IMR-90 (cell line): Measurements from ENCODE around the gene FLNA. TPM values are rescaled to one million over a fixed set of nuclear protein-coding genes. Genes with fewer than 3 reads are reported as not detected.
A peak's percentile ranks its signal among the peaks of the same experiment; 100 is the strongest.

Experiments
- ATAC-seq: fragments of 200-7000 bp; cut with Tn5 transposase; 2 replicates; pipeline ENCODE4 v1.9.1; 2020; ENCODE audit warnings: low read depth, mild to moderate bottlenecking, moderate library complexity
- BruUV-seq: library from RNA; stranded (reverse); fragments of 400-500 nt; replicated peaks from 2 replicates; lab custom pipeline; 2021; lab: Mats Ljungman, UMichigan
- CTCF ChIA-PET: fragments of 300-600 bp; formaldehyde crosslinking; extraction: SDS; loops from one replicate; lab custom pipeline; 2021; ENCODE audit warnings: antibody characterized with exemption; lab: Yijun Ruan, JAX
- POLR2A ChIA-PET: fragments of 300-600 bp; sonication (Branson Sonifier 250); formaldehyde crosslinking; loops from one replicate; lab custom pipeline; 2022; ENCODE audit warnings: antibody characterized with exemption; ENCODE audit not compliant: unreplicated experiment; lab: Charles Lee
- DNase-seq: peaks from one replicate; pipeline ENCODE4 v3.0.0; 2013
- H2AFZ ChIP-seq: replicated peaks from 2 replicates; pipeline ENCODE3; 2013; ENCODE audit warnings: low read length, mild to moderate bottlenecking; ENCODE audit not compliant: poor library complexity
- H2AK5ac ChIP-seq: 2 replicates; pipeline ENCODE4 v1.6.1; 2013; ENCODE audit warnings: low read depth, low read length, inconsistent platforms
- H2AK9ac ChIP-seq: replicated peaks from 2 replicates; pipeline ENCODE3; 2013; ENCODE audit warnings: mild to moderate bottlenecking, low read depth, low read length, moderate library complexity; ENCODE audit not compliant: poor library complexity
- H2BK120ac ChIP-seq: 2 replicates; pipeline ENCODE4 v1.6.1; 2013; ENCODE audit warnings: low read depth, low read length, inconsistent platforms
- H2BK15ac ChIP-seq: 3 replicates; pipeline ENCODE4 v1.6.1; 2013; ENCODE audit warnings: low read depth, low read length, inconsistent platforms
- H2BK20ac ChIP-seq: 2 replicates; pipeline ENCODE4 v1.6.1; 2013; ENCODE audit warnings: low read depth, mild to moderate bottlenecking, inconsistent platforms, low read length, moderate library complexity
- H2BK5ac ChIP-seq: 2 replicates; pipeline ENCODE4 v1.6.1; 2013; ENCODE audit warnings: mild to moderate bottlenecking, low read depth, low read length, inconsistent platforms; ENCODE audit not compliant: poor library complexity, severe bottlenecking
- H3K14ac ChIP-seq: replicated peaks from 2 replicates; pipeline ENCODE4 v1.6.1; 2013; ENCODE audit warnings: low read depth, low read length, inconsistent platforms
- H3K18ac ChIP-seq: 2 replicates; pipeline ENCODE4 v1.6.1; 2013; ENCODE audit warnings: low read depth, low read length, control low read depth
- H3K23ac ChIP-seq: 2 replicates; pipeline ENCODE4 v1.6.1; 2013; ENCODE audit warnings: low read depth, low read length, inconsistent platforms
- H3K27ac ChIP-seq: 2 replicates; pipeline ENCODE4 v1.5.1; 2013; ENCODE audit warnings: mild to moderate bottlenecking, control low read depth, low read length; ENCODE audit not compliant: insufficient read depth
- H3K27me3 ChIP-seq: 2 replicates; pipeline ENCODE4 v1.6.1; 2013; ENCODE audit warnings: low read length; ENCODE audit not compliant: control insufficient read depth, insufficient read depth
- H3K36me3 ChIP-seq: 2 replicates; pipeline ENCODE4 v1.6.1; 2013; ENCODE audit warnings: low read length, mixed read lengths; ENCODE audit not compliant: control insufficient read depth, insufficient read depth
- H3K4ac ChIP-seq: 2 replicates; pipeline ENCODE4 v1.6.1; 2013; ENCODE audit warnings: low read depth, low read length, inconsistent platforms
- H3K4me1 ChIP-seq: 2 replicates; pipeline ENCODE4 v1.6.1; 2013; ENCODE audit warnings: low read length, mixed read lengths; ENCODE audit not compliant: control insufficient read depth, insufficient read depth
- H3K4me2 ChIP-seq: 2 replicates; pipeline ENCODE4 v1.6.1; 2013; ENCODE audit warnings: low read depth, mild to moderate bottlenecking, control low read depth, low read length, moderate library complexity
- H3K4me3 ChIP-seq: 2 replicates; pipeline ENCODE4 v1.5.1; 2013; ENCODE audit warnings: low read depth, mild to moderate bottlenecking, control low read depth, low read length, moderate library complexity; ENCODE audit not compliant: insufficient read depth
- H3K56ac ChIP-seq: 2 replicates; pipeline ENCODE4 v1.6.1; 2013; ENCODE audit warnings: low read length, inconsistent platforms; ENCODE audit not compliant: insufficient read depth; ENCODE audit errors: extremely low read depth
- H3K79me1 ChIP-seq, 2 experiments: 2 replicates each; pipeline ENCODE4 v1.6.1; 2013; ENCODE audit warnings: low read length in 2 of 2, inconsistent platforms in 1 of 2, low read depth in 1 of 2
- H3K9ac ChIP-seq: 2 replicates; pipeline ENCODE4 v1.6.1; 2013; ENCODE audit warnings: low read depth, low read length, control low read depth
- H3K9me1 ChIP-seq: 2 replicates; pipeline ENCODE4 v1.6.1; 2013; ENCODE audit warnings: low read length, inconsistent platforms; ENCODE audit not compliant: insufficient read depth
- H3K9me3 ChIP-seq: 2 replicates; pipeline ENCODE4 v1.6.1; 2013; ENCODE audit warnings: low read length; ENCODE audit not compliant: control insufficient read depth, insufficient read depth
- H4K20me1 ChIP-seq: 2 replicates; pipeline ENCODE4 v1.6.1; 2013; ENCODE audit warnings: low read length, inconsistent platforms; ENCODE audit not compliant: insufficient read depth
- H4K5ac ChIP-seq: 2 replicates; pipeline ENCODE4 v1.6.1; 2013; ENCODE audit warnings: mild to moderate bottlenecking, low read depth, low read length, control low read depth
- H4K8ac ChIP-seq, 2 experiments: 2 replicates each; pipeline ENCODE4 v1.6.1; 2013; ENCODE audit warnings: low read depth in 2 of 2, low read length in 2 of 2, control low read depth in 1 of 2, inconsistent platforms in 1 of 2
- H4K91ac ChIP-seq: 2 replicates; pipeline ENCODE4 v1.6.1; 2013; ENCODE audit warnings: low read depth, low read length, inconsistent platforms; ENCODE audit not compliant: insufficient read depth
- BHLHE40 ChIP-seq: fragments of 150-350 bp; IDR thresholded peaks from 2 replicates; pipeline ENCODE4 v1.6.1; 2016; ENCODE audit warnings: mild to moderate bottlenecking, low read depth, low read length
- CEBPB ChIP-seq: IDR thresholded peaks from 2 replicates; pipeline ENCODE4 v1.6.1; 2012; ENCODE audit warnings: low read depth, low read length, improper control_type of control experiment
- CHD1 ChIP-seq: IDR thresholded peaks from 2 replicates; pipeline ENCODE4 v1.6.1; 2012; ENCODE audit warnings: low read depth, low read length, improper control_type of control experiment
- FOS ChIP-seq: fragments of 150-350 bp; IDR thresholded peaks from 2 replicates; pipeline ENCODE4 v1.6.1; 2016; ENCODE audit warnings: low read depth, low read length
- MAFK ChIP-seq: IDR thresholded peaks from 2 replicates; pipeline ENCODE4 v1.6.1; 2012; ENCODE audit warnings: low read depth, low read length, improper control_type of control experiment
- MAZ ChIP-seq: IDR thresholded peaks from 2 replicates; pipeline ENCODE4 v1.6.1; 2012; ENCODE audit warnings: low read depth, mild to moderate bottlenecking, low read length, improper control_type of control experiment, moderate library complexity, borderline replicate concordance
- MXI1 ChIP-seq: IDR thresholded peaks from 2 replicates; pipeline ENCODE4 v1.6.1; 2012; ENCODE audit warnings: low read depth, mild to moderate bottlenecking, low read length, moderate library complexity, borderline replicate concordance
- NFE2L2 ChIP-seq: fragments of 150-350 bp; IDR thresholded peaks from 2 replicates; pipeline ENCODE4 v1.6.1; 2016; ENCODE audit warnings: low read depth, mild to moderate bottlenecking, low read length
- POLR2A ChIP-seq: IDR thresholded peaks from 2 replicates; pipeline ENCODE4 v1.6.1; 2012; ENCODE audit warnings: mild to moderate bottlenecking, low read depth, low read length
- RAD21 ChIP-seq: IDR thresholded peaks from 2 replicates; pipeline ENCODE4 v1.6.1; 2012; ENCODE audit warnings: low read length, improper control_type of control experiment
- RCOR1 ChIP-seq: IDR thresholded peaks from 2 replicates; pipeline ENCODE4 v1.6.1; 2012; ENCODE audit warnings: mild to moderate bottlenecking, low read length, improper control_type of control experiment; ENCODE audit not compliant: insufficient replicate concordance
- RFX5 ChIP-seq: IDR thresholded peaks from 2 replicates; pipeline ENCODE4 v1.8.0; 2012; ENCODE audit warnings: low read depth, mild to moderate bottlenecking, low read length, moderate library complexity
- SMC3 ChIP-seq: fragments of 150-350 bp; IDR thresholded peaks from 2 replicates; pipeline ENCODE4 v1.6.1; 2016; ENCODE audit warnings: low read depth, mild to moderate bottlenecking, antibody characterized with exemption, low read length, moderate library complexity
- WGBS, 2 experiments: methylation state at CpG; one replicate each; pipeline versions ENCODE4 v1.1.5 to v1.1.7; 2013; ENCODE audit warnings: missing lambda C conversion rate in 2 of 2; ENCODE audit not compliant: insufficient read length in 1 of 2; ENCODE audit errors: extremely low coverage in 2 of 2; 5-methylcytosine and 5-hydroxymethylcytosine counted together
- dilution Hi-C: fragments of 300-500 bp; cut with HindIII; formaldehyde crosslinking; loops from one replicate; pipeline ENCODE4 v1.14.3; 2018; ENCODE audit warnings: low sequenced_read_pairs; ENCODE audit not compliant: unreplicated experiment
- in situ Hi-C: fragments of 300-500 bp; cut with MboI; formaldehyde crosslinking; loops from 3 replicates; pipeline ENCODE4 v1.14.3; 2019; ENCODE audit warnings: low sequenced_read_pairs, inconsistent platforms, mixed read lengths
- intact Hi-C: fragments of 100-400 bp; cut with micrococcal nuclease; formaldehyde crosslinking; loops from 2 replicates; pipeline ENCODE4 v1.10.0; 2022
- polyA plus RNA-seq, 3 experiments: library from polyadenylated mRNA; depleted of rRNA; stranded (reverse); fragments of >200 nt; gene quantifications; 2 replicates each; pipeline ENCODE4 v1.2.3, GENCODE V29; 2012; ENCODE audit warnings: low replicate concordance in 1 of 3
- total RNA-seq: library from RNA; depleted of rRNA; stranded (reverse); fragments of >200 nt; gene quantifications from 2 replicates; pipeline ENCODE4 v1.2.3, GENCODE V29; 2012
- TF ChIP-seq, protein P1 (sequence below): fragments of 150-350 bp; IDR thresholded peaks from 2 replicates; pipeline ENCODE4 v1.6.1; 2017; ENCODE audit warnings: mild to moderate bottlenecking, antibody characterized with exemption, low read length, low read depth
- TF ChIP-seq, protein P2 (sequence below): conservative IDR thresholded peaks from 2 replicates; pipeline ENCODE4 v1.5.1; 2012; ENCODE audit warnings: mild to moderate bottlenecking, low read depth, low read length, improper control_type of control experiment

The FLNA gene
- total and polyA plus RNA-seq, 2 of the 4 experiments (the other 2 are of a cell fraction): 1,356 to 1,357 TPM

DNA sequence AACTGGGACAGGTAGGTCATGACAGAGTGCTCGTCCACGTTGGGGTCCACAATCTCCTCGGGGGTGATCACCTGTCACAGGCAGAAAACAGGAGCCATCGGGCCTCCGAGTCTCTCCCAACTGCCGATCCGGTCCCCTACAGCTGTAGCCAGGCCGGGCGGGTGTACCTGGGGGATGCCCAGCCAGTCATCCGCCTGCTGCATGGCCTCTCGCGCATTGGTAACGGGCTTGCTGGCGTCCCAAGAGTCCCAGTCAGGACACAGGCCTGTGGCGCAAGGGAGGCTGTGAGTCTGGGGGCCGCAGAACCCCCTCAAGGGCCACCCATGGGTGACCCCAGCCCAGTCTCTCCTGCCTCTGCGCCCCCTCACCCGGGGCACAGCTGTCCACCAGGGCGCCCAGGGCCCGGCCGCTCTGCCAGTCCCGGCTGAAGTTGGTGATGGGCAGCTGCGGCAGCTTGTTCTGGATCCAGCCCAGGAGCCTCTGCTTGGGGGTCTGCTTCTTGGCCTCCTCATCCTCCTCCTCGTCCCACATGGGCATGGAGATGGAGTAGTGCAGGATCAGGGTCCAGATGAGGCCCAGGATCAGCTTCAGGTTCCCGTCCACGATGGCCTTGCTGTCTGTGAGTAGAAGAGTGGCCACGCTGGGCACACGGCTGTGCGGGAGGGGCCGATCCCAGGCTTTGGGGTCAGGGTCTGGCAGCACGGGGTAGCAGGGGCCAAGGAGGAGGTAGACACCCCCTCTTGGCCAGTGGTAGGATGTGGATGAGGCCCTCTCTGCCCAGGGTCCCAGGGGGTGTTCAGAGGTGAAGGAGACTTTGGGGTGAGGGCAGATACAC lies 6.7 kb downstream of the FLNA start:
- Histone ChIP-seq H2BK20ac (no peak overlapping the region), H3K4ac (peak overlapping the region; percentile 37), H3K56ac (no peak overlapping the region), H4K20me1 (peaks cover 81% of the 10 kb centered on the region), H3K36me3 (peaks cover 65% of the 10 kb centered on the region), H3K27me3 (no peaks in the 10 kb centered on the region), H2BK5ac (peak overlapping the region; percentile 98), H3K79me1 (peaks cover 0 to 17% of the 10 kb centered on the region in 2 experiments; a peak in 1 of 4 replicates), H2AK9ac (peak overlapping the region; percentile 89), H3K4me1 (peaks cover 7% of the 10 kb centered on the region), H3K9me3 (no peaks in the 10 kb centered on the region), H3K4me2 (peak overlapping the region; percentile 80), H2BK120ac (no peak overlapping the region), H3K23ac (peak overlapping the region; percentile 31), H3K18ac (no peak overlapping the region), H3K9me1 (no peaks in the 10 kb centered on the region; the same call in 1 of the 2 replicates), H2BK15ac (no peak overlapping the region), H3K14ac (0 out of 2 replicates have a peak overlapping the region, but pooled peaks have one; percentile 1), H3K27ac (peak overlapping the region; percentile 99), H3K4me3 (peak overlapping the region; percentile 95; the same call in 1 of the 2 replicates), H4K8ac (peak overlapping the region in 1 of 2 experiments; percentile 65; a peak in 1 of 4 replicates), H4K5ac (no peak overlapping the region), H4K91ac (no peak overlapping the region), H2AFZ (peak overlapping the region; percentile 49), H2AK5ac (no peak overlapping the region), H3K9ac (peak overlapping the region; percentile 94)
- ATAC-seq: no peak
- intact Hi-C loops: no loop called here
- in situ Hi-C loops: no loop called here
- WGBS, 2 experiments: 88% methylated on average over 7 of the region's 31 CpGs; no CpG with 5 or more reads in 1 of the 2 experiments
- TF ChIP-seq BHLHE40 (no peak), CEBPB (no peak), POLR2A (no peak), RAD21 (no peak), MAFK (no peak), FOS (no peak), RFX5 (no peak), CHD1 (no peak), NFE2L2 (no peak), MXI1 (no peak), SMC3 (no peak), RCOR1 (no peak), MAZ (no peak)
- TF ChIP-seq, protein P1, sequence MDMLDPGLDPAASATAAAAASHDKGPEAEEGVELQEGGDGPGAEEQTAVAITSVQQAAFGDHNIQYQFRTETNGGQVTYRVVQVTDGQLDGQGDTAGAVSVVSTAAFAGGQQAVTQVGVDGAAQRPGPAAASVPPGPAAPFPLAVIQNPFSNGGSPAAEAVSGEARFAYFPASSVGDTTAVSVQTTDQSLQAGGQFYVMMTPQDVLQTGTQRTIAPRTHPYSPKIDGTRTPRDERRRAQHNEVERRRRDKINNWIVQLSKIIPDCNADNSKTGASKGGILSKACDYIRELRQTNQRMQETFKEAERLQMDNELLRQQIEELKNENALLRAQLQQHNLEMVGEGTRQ: no peak
- TF ChIP-seq, protein P2, sequence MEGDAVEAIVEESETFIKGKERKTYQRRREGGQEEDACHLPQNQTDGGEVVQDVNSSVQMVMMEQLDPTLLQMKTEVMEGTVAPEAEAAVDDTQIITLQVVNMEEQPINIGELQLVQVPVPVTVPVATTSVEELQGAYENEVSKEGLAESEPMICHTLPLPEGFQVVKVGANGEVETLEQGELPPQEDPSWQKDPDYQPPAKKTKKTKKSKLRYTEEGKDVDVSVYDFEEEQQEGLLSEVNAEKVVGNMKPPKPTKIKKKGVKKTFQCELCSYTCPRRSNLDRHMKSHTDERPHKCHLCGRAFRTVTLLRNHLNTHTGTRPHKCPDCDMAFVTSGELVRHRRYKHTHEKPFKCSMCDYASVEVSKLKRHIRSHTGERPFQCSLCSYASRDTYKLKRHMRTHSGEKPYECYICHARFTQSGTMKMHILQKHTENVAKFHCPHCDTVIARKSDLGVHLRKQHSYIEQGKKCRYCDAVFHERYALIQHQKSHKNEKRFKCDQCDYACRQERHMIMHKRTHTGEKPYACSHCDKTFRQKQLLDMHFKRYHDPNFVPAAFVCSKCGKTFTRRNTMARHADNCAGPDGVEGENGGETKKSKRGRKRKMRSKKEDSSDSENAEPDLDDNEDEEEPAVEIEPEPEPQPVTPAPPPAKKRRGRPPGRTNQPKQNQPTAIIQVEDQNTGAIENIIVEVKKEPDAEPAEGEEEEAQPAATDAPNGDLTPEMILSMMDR: no peak
- CTCF ChIA-PET: no interaction called here
- dilution Hi-C loops: no loop called here
- BruUV-seq: TSS peak; percentile 2
- no peak for DNase-seq
- POLR2A ChIA-PET: no interaction called here
